ENCODE results near the gene TRIM9. TPM values are rescaled to one million over a fixed set of nuclear protein-coding genes. Genes with fewer than 3 reads are reported as not detected.

The TRIM9 gene
- total and polyA plus RNA-seq, 2 experiments from 2014 or later = 4.4 to 6.2 TPM

DNA sequence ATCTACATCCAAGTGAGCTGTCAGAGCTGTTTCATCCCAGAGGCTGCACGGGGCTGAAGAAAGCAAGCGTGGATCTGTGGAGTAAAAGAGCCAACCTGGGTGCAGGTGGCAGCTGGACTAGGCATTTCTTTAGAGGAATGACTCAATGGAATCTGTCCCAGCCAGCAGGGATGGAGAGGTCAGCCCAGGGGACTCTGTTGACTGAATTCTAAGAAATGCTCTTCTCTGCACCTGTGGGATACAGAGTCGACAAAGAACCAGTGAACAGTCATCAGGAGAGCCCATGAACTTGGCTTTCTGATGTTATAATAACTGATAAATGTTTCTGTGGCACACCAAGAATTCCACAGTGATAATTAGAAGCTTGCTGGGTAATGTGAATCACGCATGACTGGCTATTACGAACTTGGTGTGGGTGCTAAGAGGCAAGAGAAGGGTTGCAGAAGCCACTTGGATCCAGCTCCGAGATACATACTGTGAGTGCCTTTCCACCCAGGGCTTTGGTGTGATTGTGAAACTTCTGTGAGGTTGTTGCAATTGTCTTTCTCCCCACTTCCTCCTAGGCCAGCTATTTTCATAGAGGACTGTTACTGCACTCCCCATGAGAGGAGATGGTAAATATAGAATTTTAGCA is 166.8 kb downstream of the TRIM9 start:
- peaks cover 3% of the 10 kb centered on the region for H3K27me3 Mint-ChIP-seq (ENCODE audit: insufficient read depth, low read depth, poor library complexity)
- Histone ChIP-seq H3K27ac (ENCODE audit: low read depth) (no peak overlapping the region), H3F3A (replicated peaks; ENCODE audit: low read depth) (no peaks in the 10 kb centered on the region), H3K4me3 (no peak overlapping the region), H3K4me1 (ENCODE audit: insufficient read depth) (peaks cover 7% of the 10 kb centered on the region; the same call in 1 of the 2 replicates), H3K79me2 (replicated peaks; ENCODE audit: insufficient read depth) (no peaks in the 10 kb centered on the region), H3K9me2 (ENCODE audit: insufficient read depth) (no peaks in the 10 kb centered on the region), H4K20me1 (replicated peaks; ENCODE audit: insufficient read depth) (no peaks in the 10 kb centered on the region; the same call in 1 of the 2 replicates), H2AFZ (no peak overlapping the region), H3K27me3 (ENCODE audit: insufficient read depth) (no peaks in the 10 kb centered on the region), H3K4me2 (no peak overlapping the region), H3K36me3 (ENCODE audit: insufficient read depth) (peaks cover 31% of the 10 kb centered on the region)
- ATAC-seq = no peak
- TF ChIP-seq CREB1 (CRISPR knock-in tag; IDR thresholded peaks at IDR 0.05; ENCODE audit: low read depth) (no peak), STAT1 (IDR thresholded peaks at IDR 0.05; ENCODE audit: unreplicated experiment) (no peak), EZH2 (IDR thresholded peaks at IDR 0.05; ENCODE audit: low read depth, unreplicated experiment) (no peak), ZNF331 (CRISPR knock-in tag; IDR thresholded peaks at IDR 0.05; ENCODE audit: low read depth) (no peak), ZNF114 (CRISPR knock-in tag; IDR thresholded peaks at IDR 0.05) (no peak), ZNF462 (CRISPR knock-in tag; IDR thresholded peaks at IDR 0.05) (no peak), JUNB (IDR thresholded peaks at IDR 0.05; ENCODE audit: unreplicated experiment) (no peak), EZH2phosphoT487 (IDR thresholded peaks at IDR 0.05; ENCODE audit: unreplicated experiment) (no peak), NANOG (IDR thresholded peaks at IDR 0.05; ENCODE audit: borderline replicate concordance) (no peak), CTCF (conservative IDR thresholded peaks at IDR 0.05; ENCODE audit: low read depth in 2 of 2) (no peak), POLR2AphosphoS5 (IDR thresholded peaks at IDR 0.05; ENCODE audit: low read depth) (no peak), ETS1 (IDR thresholded peaks at IDR 0.05) (no peak)
- TF ChIP-seq, protein P1, sequence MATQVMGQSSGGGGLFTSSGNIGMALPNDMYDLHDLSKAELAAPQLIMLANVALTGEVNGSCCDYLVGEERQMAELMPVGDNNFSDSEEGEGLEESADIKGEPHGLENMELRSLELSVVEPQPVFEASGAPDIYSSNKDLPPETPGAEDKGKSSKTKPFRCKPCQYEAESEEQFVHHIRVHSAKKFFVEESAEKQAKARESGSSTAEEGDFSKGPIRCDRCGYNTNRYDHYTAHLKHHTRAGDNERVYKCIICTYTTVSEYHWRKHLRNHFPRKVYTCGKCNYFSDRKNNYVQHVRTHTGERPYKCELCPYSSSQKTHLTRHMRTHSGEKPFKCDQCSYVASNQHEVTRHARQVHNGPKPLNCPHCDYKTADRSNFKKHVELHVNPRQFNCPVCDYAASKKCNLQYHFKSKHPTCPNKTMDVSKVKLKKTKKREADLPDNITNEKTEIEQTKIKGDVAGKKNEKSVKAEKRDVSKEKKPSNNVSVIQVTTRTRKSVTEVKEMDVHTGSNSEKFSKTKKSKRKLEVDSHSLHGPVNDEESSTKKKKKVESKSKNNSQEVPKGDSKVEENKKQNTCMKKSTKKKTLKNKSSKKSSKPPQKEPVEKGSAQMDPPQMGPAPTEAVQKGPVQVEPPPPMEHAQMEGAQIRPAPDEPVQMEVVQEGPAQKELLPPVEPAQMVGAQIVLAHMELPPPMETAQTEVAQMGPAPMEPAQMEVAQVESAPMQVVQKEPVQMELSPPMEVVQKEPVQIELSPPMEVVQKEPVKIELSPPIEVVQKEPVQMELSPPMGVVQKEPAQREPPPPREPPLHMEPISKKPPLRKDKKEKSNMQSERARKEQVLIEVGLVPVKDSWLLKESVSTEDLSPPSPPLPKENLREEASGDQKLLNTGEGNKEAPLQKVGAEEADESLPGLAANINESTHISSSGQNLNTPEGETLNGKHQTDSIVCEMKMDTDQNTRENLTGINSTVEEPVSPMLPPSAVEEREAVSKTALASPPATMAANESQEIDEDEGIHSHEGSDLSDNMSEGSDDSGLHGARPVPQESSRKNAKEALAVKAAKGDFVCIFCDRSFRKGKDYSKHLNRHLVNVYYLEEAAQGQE (IDR thresholded peaks at IDR 0.05; ENCODE audit: unreplicated experiment) = no peak
- H3K36me3 Mint-ChIP-seq (ENCODE audit: low read depth) = peaks cover 3% of the 10 kb centered on the region; the same call in 2 of the 3 replicates
- H3K4me1 Mint-ChIP-seq = peaks cover 8% of the 10 kb centered on the region; the same call in 2 of the 3 replicates
- no peak overlapping the region for H3K27ac Mint-ChIP-seq
- H3K9me3 Mint-ChIP-seq = no peaks in the 10 kb centered on the region
- no peak for DNase-seq (ENCODE audit: low spot score)
- no peak overlapping the region for H3K4me3 Mint-ChIP-seq
